Ovary (tissue), 3 donors: ENCODE results near the gene RETSAT.

ENCODE experiments used
- POLR2A ChIP-seq: fragments of 450-650 bp; IDR thresholded peaks from one replicate; pipeline ENCODE4 v1.6.1; 2017; ENCODE audit warnings: antibody characterized with exemption, mild to moderate bottlenecking, moderate library complexity
- TF ChIP-seq, protein P1 (sequence below), 3 donors: fragments of 450-650 bp in 2 of 3; fragments of 200-600 bp in 1 of 3; IDR thresholded peaks; one replicate each; pipeline versions ENCODE4 v1.5.1 to v1.8.0; 2016 to 2022; ENCODE audit warnings: antibody characterized with exemption in 3 of 3, mild to moderate bottlenecking in 1 of 3
- donor health status: DM: no; HTN: no; CAD: no.

DNA sequence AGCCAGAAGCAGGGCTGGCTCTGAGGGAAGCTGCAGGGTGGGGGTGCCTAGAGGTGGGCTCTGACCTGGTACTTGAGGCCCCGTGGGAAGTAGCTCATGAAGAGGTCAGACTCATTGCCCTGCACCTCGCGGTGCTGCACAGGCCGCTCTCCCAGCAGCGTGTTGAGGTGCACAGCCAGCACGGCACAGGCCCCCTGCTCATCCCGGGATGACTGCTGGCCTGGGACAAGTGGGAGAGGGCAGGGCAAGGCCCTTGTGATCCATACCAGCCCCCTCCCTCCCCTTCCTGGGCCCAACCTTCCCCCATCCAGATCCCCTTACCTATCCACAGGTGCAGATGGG, 47.1 kb upstream of the RETSAT start:
- TF ChIP-seq, protein P1, sequence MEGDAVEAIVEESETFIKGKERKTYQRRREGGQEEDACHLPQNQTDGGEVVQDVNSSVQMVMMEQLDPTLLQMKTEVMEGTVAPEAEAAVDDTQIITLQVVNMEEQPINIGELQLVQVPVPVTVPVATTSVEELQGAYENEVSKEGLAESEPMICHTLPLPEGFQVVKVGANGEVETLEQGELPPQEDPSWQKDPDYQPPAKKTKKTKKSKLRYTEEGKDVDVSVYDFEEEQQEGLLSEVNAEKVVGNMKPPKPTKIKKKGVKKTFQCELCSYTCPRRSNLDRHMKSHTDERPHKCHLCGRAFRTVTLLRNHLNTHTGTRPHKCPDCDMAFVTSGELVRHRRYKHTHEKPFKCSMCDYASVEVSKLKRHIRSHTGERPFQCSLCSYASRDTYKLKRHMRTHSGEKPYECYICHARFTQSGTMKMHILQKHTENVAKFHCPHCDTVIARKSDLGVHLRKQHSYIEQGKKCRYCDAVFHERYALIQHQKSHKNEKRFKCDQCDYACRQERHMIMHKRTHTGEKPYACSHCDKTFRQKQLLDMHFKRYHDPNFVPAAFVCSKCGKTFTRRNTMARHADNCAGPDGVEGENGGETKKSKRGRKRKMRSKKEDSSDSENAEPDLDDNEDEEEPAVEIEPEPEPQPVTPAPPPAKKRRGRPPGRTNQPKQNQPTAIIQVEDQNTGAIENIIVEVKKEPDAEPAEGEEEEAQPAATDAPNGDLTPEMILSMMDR (IDR thresholded peaks at IDR 0.05), result no peak
- TF ChIP-seq POLR2A, result no peak
